ENCODE measurements around the gene SLC5A1. TPM values are rescaled to one million over a fixed set of nuclear protein-coding genes. Genes with fewer than 3 reads are reported as not detected.

The SLC5A1 gene
- total RNA-seq, 2 donors from 2014 or later: 0.33 to 7.0 TPM

DNA sequence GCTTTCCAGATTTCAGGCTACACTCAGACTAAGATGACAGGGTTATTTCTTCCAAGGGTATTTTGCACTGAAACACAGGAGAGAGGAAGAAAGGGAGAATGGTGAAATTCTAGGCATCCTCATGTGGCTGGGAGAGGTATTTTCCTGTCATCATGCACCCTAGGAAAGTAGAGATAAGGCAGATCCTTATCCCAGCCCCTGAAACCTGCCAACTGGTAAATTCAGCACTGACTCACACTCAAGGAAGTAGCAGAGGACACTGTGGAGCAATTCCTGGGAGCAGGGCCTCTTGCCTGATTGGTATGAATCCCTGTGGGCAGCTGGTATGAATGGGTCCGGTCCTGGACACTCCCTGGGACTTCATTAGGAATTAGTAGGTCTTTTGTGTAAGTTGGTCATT lies 37.6 kb upstream of the SLC5A1 start:
- WGBS, 2 donors: 44 to 67% methylated on average over 1 of the region's 1 CpG
- H3K27ac ChIP-seq: no peak overlapping the region
- H3K4me1 ChIP-seq: no peaks in the 10 kb centered on the region
- no peak overlapping the region for H3K4me3 ChIP-seq
- no peaks in the 10 kb centered on the region for H3K9me3 ChIP-seq
- no peaks in the 10 kb centered on the region for H3K36me3 ChIP-seq (replicated peaks in 1 of 2; ENCODE audit: insufficient read depth in 1 of 2, low read depth in 2 of 2)
- intact Hi-C loops (cut with DNase I): no loop called here
- ATAC-seq: no peak
- no peaks in the 10 kb centered on the region for H3K27me3 ChIP-seq
- TF ChIP-seq, protein P1, sequence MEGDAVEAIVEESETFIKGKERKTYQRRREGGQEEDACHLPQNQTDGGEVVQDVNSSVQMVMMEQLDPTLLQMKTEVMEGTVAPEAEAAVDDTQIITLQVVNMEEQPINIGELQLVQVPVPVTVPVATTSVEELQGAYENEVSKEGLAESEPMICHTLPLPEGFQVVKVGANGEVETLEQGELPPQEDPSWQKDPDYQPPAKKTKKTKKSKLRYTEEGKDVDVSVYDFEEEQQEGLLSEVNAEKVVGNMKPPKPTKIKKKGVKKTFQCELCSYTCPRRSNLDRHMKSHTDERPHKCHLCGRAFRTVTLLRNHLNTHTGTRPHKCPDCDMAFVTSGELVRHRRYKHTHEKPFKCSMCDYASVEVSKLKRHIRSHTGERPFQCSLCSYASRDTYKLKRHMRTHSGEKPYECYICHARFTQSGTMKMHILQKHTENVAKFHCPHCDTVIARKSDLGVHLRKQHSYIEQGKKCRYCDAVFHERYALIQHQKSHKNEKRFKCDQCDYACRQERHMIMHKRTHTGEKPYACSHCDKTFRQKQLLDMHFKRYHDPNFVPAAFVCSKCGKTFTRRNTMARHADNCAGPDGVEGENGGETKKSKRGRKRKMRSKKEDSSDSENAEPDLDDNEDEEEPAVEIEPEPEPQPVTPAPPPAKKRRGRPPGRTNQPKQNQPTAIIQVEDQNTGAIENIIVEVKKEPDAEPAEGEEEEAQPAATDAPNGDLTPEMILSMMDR (IDR thresholded peaks at IDR 0.05): no peak
- TF ChIP-seq POLR2A (IDR thresholded peaks at IDR 0.05): no peak
- no peak for DNase-seq

DNA sequence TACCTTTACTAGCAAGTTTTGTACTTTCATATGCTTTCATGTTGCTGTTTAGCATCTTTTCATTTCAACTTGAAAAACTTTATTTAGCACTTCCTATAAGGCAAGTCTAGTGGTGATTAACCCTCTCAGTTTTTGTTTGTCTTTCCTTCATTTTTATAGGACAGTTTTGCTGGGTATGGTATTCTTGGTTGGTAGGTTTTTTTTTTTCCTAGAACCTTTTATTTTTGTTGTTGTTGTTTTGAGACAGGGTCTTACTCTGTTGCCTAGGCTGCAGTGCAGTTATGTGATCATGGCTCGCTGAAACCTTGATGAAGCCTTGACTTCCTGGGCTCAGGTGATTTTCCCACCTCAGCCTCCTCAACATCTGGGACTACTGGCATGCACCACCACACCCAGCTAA lies 29.9 kb upstream of the SLC5A1 start:
- no peak overlapping the region for H3K4me3 ChIP-seq
- H3K27ac ChIP-seq: no peak overlapping the region
- TF ChIP-seq POLR2A (IDR thresholded peaks at IDR 0.05): no peak
- TF ChIP-seq, protein P1 (IDR thresholded peaks at IDR 0.05): no peak
- ATAC-seq (no peak), DNase-seq (no peak)
- H3K36me3 ChIP-seq (replicated peaks in 1 of 2; ENCODE audit: insufficient read depth in 1 of 2, low read depth in 2 of 2): no peaks in the 10 kb centered on the region
- intact Hi-C loops (cut with DNase I): no loop called here
- 75 to 100% methylated on average over 1 of the region's 1 CpG for WGBS, 2 donors
- H3K4me1 ChIP-seq: no peaks in the 10 kb centered on the region
- peaks cover 0 to 9% (median 0%) of the 10 kb centered on the region in 3 donors for H3K9me3 ChIP-seq
- H3K27me3 ChIP-seq: no peaks in the 10 kb centered on the region

DNA sequence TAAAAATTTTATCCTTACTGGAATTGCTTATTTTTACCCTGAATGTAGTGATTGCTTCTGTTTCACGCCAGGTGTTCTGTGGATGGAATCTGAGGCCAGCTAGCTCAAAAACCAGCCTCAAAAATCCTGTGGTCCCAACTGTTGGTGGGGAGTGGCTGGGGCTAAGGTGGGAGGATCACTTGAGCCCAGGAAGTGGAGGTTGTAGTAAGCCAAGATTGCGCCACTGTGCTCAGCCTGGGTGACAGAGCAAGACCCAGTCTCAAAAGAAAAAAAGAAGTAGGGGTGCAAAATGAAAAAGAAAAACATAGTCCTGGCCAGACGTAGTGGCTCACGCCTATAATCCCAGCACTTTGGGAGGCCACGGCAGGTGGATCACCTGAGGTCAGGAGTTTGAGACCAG lies 27.0 kb upstream of the SLC5A1 start:
- H3K9me3 ChIP-seq: peaks cover 0 to 9% (median 0%) of the 10 kb centered on the region in 3 donors
- no peak for ATAC-seq
- intact Hi-C loops (cut with DNase I): no loop called here

DNA sequence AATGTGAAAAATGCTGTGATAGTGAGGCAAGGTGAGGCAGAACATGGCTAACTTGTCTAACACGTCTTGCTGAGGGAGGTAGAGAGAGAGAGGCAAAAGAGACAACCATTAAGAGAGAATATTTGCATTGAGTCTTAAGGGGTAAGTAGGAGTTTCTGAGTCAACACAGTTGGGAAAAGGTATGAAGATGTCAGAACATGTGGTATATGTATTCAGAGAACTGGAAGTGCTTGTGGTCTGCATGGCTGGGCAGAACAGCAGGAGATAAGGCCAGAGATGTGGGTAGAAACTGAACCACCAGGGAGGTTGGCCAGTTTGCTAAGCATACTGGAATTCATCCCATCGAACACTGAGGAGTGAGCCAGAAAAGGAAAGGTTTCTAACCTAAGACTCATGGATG lies 25.0 kb upstream of the SLC5A1 start:
- intact Hi-C loops (cut with DNase I): no loop called here
- DNase-seq (no peak), ATAC-seq (no peak)
- Histone ChIP-seq H3K36me3 (replicated peaks in 1 of 2; ENCODE audit: insufficient read depth in 1 of 2, low read depth in 2 of 2) (no peaks in the 10 kb centered on the region), H3K4me3 (no peak overlapping the region), H3K27me3 (no peaks in the 10 kb centered on the region), H3K9me3 (peaks cover 0 to 7% (median 0%) of the 10 kb centered on the region in 3 donors), H3K4me1 (no peaks in the 10 kb centered on the region), H3K27ac (no peak overlapping the region)
- TF ChIP-seq, protein P1 (IDR thresholded peaks at IDR 0.05): no peak
- no peak for TF ChIP-seq POLR2A (IDR thresholded peaks at IDR 0.05)
- WGBS, 2 donors: 52 to 54% methylated on average over 2 of the region's 2 CpGs

More for the DNA sequence above, 27.0 kb upstream of the SLC5A1 start:
- 54 to 60% methylated on average over 5 of the region's 5 CpGs for WGBS, 2 donors
- Histone ChIP-seq H3K27me3 (no peaks in the 10 kb centered on the region), H3K36me3 (replicated peaks in 1 of 2; ENCODE audit: insufficient read depth in 1 of 2, low read depth in 2 of 2) (no peaks in the 10 kb centered on the region), H3K4me1 (no peaks in the 10 kb centered on the region), H3K4me3 (no peak overlapping the region), H3K27ac (no peak overlapping the region)
- no peak for DNase-seq
- TF ChIP-seq POLR2A (IDR thresholded peaks at IDR 0.05): no peak
- TF ChIP-seq, protein P1 (IDR thresholded peaks at IDR 0.05): no peak

DNA sequence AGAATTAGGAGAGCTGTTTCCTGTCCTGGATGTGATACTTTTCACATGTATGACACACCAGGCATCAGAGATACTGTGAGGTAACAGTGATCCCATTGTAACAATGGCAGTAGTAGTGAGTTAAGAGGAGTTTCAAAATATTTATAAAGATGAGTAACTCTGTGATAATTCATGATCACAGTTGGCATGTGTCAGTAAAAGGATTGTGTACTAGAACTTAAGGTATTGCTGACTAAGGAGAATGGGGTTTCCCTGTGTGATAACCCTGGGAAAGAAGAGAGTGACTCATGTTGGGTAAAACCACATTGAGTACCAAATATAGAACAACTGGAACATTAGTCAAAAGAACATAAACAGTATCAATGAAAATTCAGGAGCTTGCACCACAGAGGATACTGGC lies 22.9 kb upstream of the SLC5A1 start:
- DNase-seq: no peak
- ATAC-seq: no peak
- Histone ChIP-seq H3K9me3 (no peaks in the 10 kb centered on the region), H3K4me1 (no peaks in the 10 kb centered on the region), H3K36me3 (replicated peaks in 1 of 2; ENCODE audit: insufficient read depth in 1 of 2, low read depth in 2 of 2) (no peaks in the 10 kb centered on the region), H3K27ac (no peak overlapping the region), H3K27me3 (no peaks in the 10 kb centered on the region), H3K4me3 (no peak overlapping the region)
- no peak for TF ChIP-seq POLR2A (IDR thresholded peaks at IDR 0.05)
- TF ChIP-seq, protein P1 (IDR thresholded peaks at IDR 0.05): no peak
- intact Hi-C loops (cut with DNase I): no loop called here
